Loucy (cell line): ENCODE measurements around the gene LMF1.

Experiments
- EZH2phosphoT487 ChIP-seq: fragments of 200-600 bp; IDR thresholded peaks from 2 replicates; pipeline ENCODE4 v1.6.1; 2018; ENCODE audit warnings: antibody characterized with exemption, mild to moderate bottlenecking, moderate library complexity, borderline replicate concordance
- TF ChIP-seq, protein P1 (sequence below): fragments of 200-600 bp; sonication (generic); conservative IDR thresholded peaks from 2 replicates; pipeline ENCODE4 v1.5.1; 2014; ENCODE audit warnings: mild to moderate bottlenecking, antibody characterized with exemption, low read length

GRCh38 chr16:830871-831570, 139.8 kb downstream of the LMF1 start:
- TF ChIP-seq, protein P1, sequence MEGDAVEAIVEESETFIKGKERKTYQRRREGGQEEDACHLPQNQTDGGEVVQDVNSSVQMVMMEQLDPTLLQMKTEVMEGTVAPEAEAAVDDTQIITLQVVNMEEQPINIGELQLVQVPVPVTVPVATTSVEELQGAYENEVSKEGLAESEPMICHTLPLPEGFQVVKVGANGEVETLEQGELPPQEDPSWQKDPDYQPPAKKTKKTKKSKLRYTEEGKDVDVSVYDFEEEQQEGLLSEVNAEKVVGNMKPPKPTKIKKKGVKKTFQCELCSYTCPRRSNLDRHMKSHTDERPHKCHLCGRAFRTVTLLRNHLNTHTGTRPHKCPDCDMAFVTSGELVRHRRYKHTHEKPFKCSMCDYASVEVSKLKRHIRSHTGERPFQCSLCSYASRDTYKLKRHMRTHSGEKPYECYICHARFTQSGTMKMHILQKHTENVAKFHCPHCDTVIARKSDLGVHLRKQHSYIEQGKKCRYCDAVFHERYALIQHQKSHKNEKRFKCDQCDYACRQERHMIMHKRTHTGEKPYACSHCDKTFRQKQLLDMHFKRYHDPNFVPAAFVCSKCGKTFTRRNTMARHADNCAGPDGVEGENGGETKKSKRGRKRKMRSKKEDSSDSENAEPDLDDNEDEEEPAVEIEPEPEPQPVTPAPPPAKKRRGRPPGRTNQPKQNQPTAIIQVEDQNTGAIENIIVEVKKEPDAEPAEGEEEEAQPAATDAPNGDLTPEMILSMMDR = no peak
- TF ChIP-seq EZH2phosphoT487 = no peak
